Neural progenitor cell (in vitro differentiated cells): ENCODE results near the gene CD63. TPM values are rescaled to one million over a fixed set of nuclear protein-coding genes. Genes with fewer than 3 reads are reported as not detected.

Experiments
- DNase-seq: peaks from one replicate; pipeline ENCODE4 v3.0.0-alpha.2; 2016; ENCODE audit warnings: low spot score
- H2AFZ ChIP-seq: fragments of 200-600 bp; sonication (generic); replicated peaks from 2 replicates; pipeline ENCODE4 v1.6.1; 2016; ENCODE audit warnings: antibody characterized with exemption
- H3F3A ChIP-seq: fragments of 200-600 bp; sonication (generic); 2 replicates; pipeline ENCODE4 v1.6.1; 2016; ENCODE audit warnings: antibody characterized with exemption, low read depth
- H3K27ac ChIP-seq: fragments of 200-600 bp; sonication (generic); 2 replicates; pipeline ENCODE4 v1.5.1; 2016; ENCODE audit warnings: mild to moderate bottlenecking
- H3K27me3 ChIP-seq: fragments of 200-600 bp; sonication (generic); 2 replicates; pipeline ENCODE4 v1.6.1; 2016; ENCODE audit warnings: mild to moderate bottlenecking, moderate library complexity
- H3K36me3 ChIP-seq: fragments of 200-600 bp; sonication (generic); 2 replicates; pipeline ENCODE4 v1.5.1; 2016
- H3K4me1 ChIP-seq: fragments of 200-600 bp; sonication (generic); 2 replicates; pipeline ENCODE4 v1.6.1; 2016; ENCODE audit warnings: mixed run types
- H3K4me2 ChIP-seq: fragments of 200-600 bp; sonication (generic); 2 replicates; pipeline ENCODE4 v1.6.1; 2016
- H3K4me3 ChIP-seq: fragments of 200-600 bp; sonication (generic); 2 replicates; pipeline ENCODE4 v1.5.1; 2016
- H3K79me2 ChIP-seq: fragments of 200-600 bp; sonication (generic); 2 replicates; pipeline ENCODE4 v1.6.1; 2016; ENCODE audit warnings: low read depth
- H3K9ac ChIP-seq: fragments of 200-600 bp; sonication (generic); 2 replicates; pipeline ENCODE4 v1.6.1; 2016
- H3K9me3 ChIP-seq: fragments of 200-600 bp; sonication (generic); 2 replicates; pipeline ENCODE4 v1.5.1; 2016; ENCODE audit warnings: low read depth
- H4K20me1 ChIP-seq: fragments of 200-600 bp; sonication (generic); 2 replicates; pipeline ENCODE4 v1.6.1; 2016; ENCODE audit warnings: low read depth
- H3K27ac Mint-ChIP-seq: 3 replicates; pipeline ENCODE4 v1.8.0; 2021; ENCODE audit warnings: mixed read lengths
- H3K27me3 Mint-ChIP-seq: 2 replicates; pipeline ENCODE4 v1.8.0; 2022; ENCODE audit warnings: low read depth, mild to moderate bottlenecking, inconsistent platforms, moderate library complexity, mixed read lengths; ENCODE audit not compliant: insufficient read depth
- H3K36me3 Mint-ChIP-seq: 3 replicates; pipeline ENCODE4 v1.8.0; 2021; ENCODE audit warnings: mixed read lengths
- H3K4me1 Mint-ChIP-seq: 3 replicates; pipeline ENCODE4 v1.8.0; 2021; ENCODE audit warnings: mixed read lengths
- H3K4me3 Mint-ChIP-seq: 3 replicates; pipeline ENCODE4 v1.8.0; 2021; ENCODE audit warnings: mild to moderate bottlenecking, moderate library complexity, mixed read lengths
- H3K9me3 Mint-ChIP-seq: 3 replicates; pipeline ENCODE4 v1.8.0; 2020; ENCODE audit warnings: mixed read lengths
- CTCF ChIP-seq: fragments of 200-600 bp; sonication (generic); IDR thresholded peaks from 2 replicates; pipeline ENCODE4 v1.5.1; 2017; ENCODE audit warnings: antibody characterized with exemption, mild to moderate bottlenecking
- EZH2 ChIP-seq: fragments of 200-600 bp; sonication (generic); IDR thresholded peaks from 2 replicates; pipeline ENCODE4 v1.6.1; 2017; ENCODE audit warnings: antibody characterized with exemption, mild to moderate bottlenecking, moderate library complexity
- EZH2phosphoT487 ChIP-seq: fragments of 200-600 bp; sonication (generic); IDR thresholded peaks from 2 replicates; pipeline ENCODE4 v1.6.1; 2017; ENCODE audit warnings: antibody characterized with exemption
- total RNA-seq: library from RNA; depleted of rRNA; stranded (reverse); fragments of >200 nt; gene quantifications from 2 replicates; pipeline ENCODE4 v1.2.3, GENCODE V29; 2015; ENCODE audit warnings: low replicate concordance

Gene CD63
- total RNA-seq, 1 donor from 2014 or later, result 305 TPM

- peak overlapping the region; percentile 86 for H3K27ac Mint-ChIP-seq
- H3K36me3 ChIP-seq, result no peaks in the 10 kb centered on the region
- peak overlapping the region; percentile 99 for H2AFZ ChIP-seq
- H3K27ac ChIP-seq, result no peak overlapping the region
- no peaks in the 10 kb centered on the region for H3K9me3 Mint-ChIP-seq
- no peaks in the 10 kb centered on the region for H3K27me3 Mint-ChIP-seq
- no peaks in the 10 kb centered on the region for H3K36me3 Mint-ChIP-seq
- peak overlapping the region; percentile 84 for H3K4me2 ChIP-seq
- no peak overlapping the region for H3K4me3 Mint-ChIP-seq
- H3K9ac ChIP-seq, result no peak overlapping the region
- H4K20me1 ChIP-seq, result no peaks in the 10 kb centered on the region
- H3K79me2 ChIP-seq, result no peaks in the 10 kb centered on the region
- TF ChIP-seq CTCF (peak; percentile 58), EZH2phosphoT487 (no peak)
- peak overlapping the region; percentile 45 for H3K4me3 ChIP-seq
- peaks cover 13% of the 10 kb centered on the region for H3K4me1 Mint-ChIP-seq
- H3K27me3 ChIP-seq, result no peaks in the 10 kb centered on the region
- H3K4me1 ChIP-seq, result peaks cover 7% of the 10 kb centered on the region
- no peaks in the 10 kb centered on the region for H3K9me3 ChIP-seq
- DNase-seq, result peak; percentile 89
- peaks cover 3% of the 10 kb centered on the region for H3F3A ChIP-seq
Observed at GRCh38 chr12:55681142-55682077, 47.4 kb downstream of the CD63 start.

- H3K36me3 ChIP-seq, result no peaks in the 10 kb centered on the region
- Mint-ChIP-seq H3K9me3 (no peaks in the 10 kb centered on the region), H3K4me1 (peaks cover 13% of the 10 kb centered on the region), H3K36me3 (no peaks in the 10 kb centered on the region), H3K4me3 (no peak overlapping the region), H3K27ac (no peak overlapping the region), H3K27me3 (no peaks in the 10 kb centered on the region)
- H2AFZ ChIP-seq, result no peak overlapping the region
- no peak for TF ChIP-seq CTCF
- TF ChIP-seq EZH2phosphoT487, result no peak
- TF ChIP-seq EZH2, result no peak
- peaks cover 7% of the 10 kb centered on the region for H3K4me1 ChIP-seq
- H3K4me2 ChIP-seq, result no peak overlapping the region
- no peak overlapping the region for H3K4me3 ChIP-seq
- no peak for DNase-seq
- H3K27me3 ChIP-seq, result no peaks in the 10 kb centered on the region
- H3K9ac ChIP-seq, result no peak overlapping the region
- peaks cover 3% of the 10 kb centered on the region for H3F3A ChIP-seq
- no peaks in the 10 kb centered on the region for H3K79me2 ChIP-seq
- no peaks in the 10 kb centered on the region for H4K20me1 ChIP-seq
- no peaks in the 10 kb centered on the region for H3K9me3 ChIP-seq
- H3K27ac ChIP-seq, result no peak overlapping the region
Observed at GRCh38 chr12:55679691-55680090, 49.1 kb downstream of the CD63 start.

GRCh38 chr12:55676707-55677106 is 52.1 kb downstream of the CD63 start:
- Mint-ChIP-seq H3K36me3 (no peaks in the 10 kb centered on the region), H3K27me3 (no peaks in the 10 kb centered on the region), H3K9me3 (no peaks in the 10 kb centered on the region), H3K4me1 (peaks cover 11% of the 10 kb centered on the region), H3K4me3 (no peak overlapping the region), H3K27ac (no peak overlapping the region)
- no peak overlapping the region for H3K9ac ChIP-seq
- no peaks in the 10 kb centered on the region for H3K79me2 ChIP-seq
- peaks cover 2% of the 10 kb centered on the region for H3F3A ChIP-seq
- no peak overlapping the region for H2AFZ ChIP-seq
- no peaks in the 10 kb centered on the region for H4K20me1 ChIP-seq
- H3K4me1 ChIP-seq, result peaks cover 4% of the 10 kb centered on the region
- no peak for DNase-seq
- H3K4me3 ChIP-seq, result no peak overlapping the region
- no peaks in the 10 kb centered on the region for H3K9me3 ChIP-seq
- H3K27me3 ChIP-seq, result no peaks in the 10 kb centered on the region
- no peak overlapping the region for H3K27ac ChIP-seq
- H3K36me3 ChIP-seq, result no peaks in the 10 kb centered on the region
- no peak overlapping the region for H3K4me2 ChIP-seq
- no peak for TF ChIP-seq EZH2
- no peak for TF ChIP-seq CTCF
- TF ChIP-seq EZH2phosphoT487, result no peak
